Adrenal gland (tissue), 5 donors: ENCODE data around the gene MTX3.

Experiments used
- CTCF ChIP-seq, 6 experiments: fragments of 450-650 bp in 4 of 6; fragments of 200-600 bp in 2 of 6; sonication (generic) in 1 of 6; IDR thresholded peaks; 1 replicate in 5 of 6; 2 replicates in 1 of 6; pipeline versions ENCODE4 v1.5.1 to v1.8.0; 2016 to 2021; ENCODE audit warnings: antibody characterized with exemption in 6 of 6, mild to moderate bottlenecking in 2 of 6, moderate library complexity in 1 of 6
- POLR2A ChIP-seq, 2 donors: fragments of 450-650 bp; IDR thresholded peaks; one replicate each; pipeline ENCODE4 v1.6.1; 2017; ENCODE audit warnings: antibody characterized with exemption in 2 of 2, mild to moderate bottlenecking in 2 of 2, moderate library complexity in 1 of 2
- donor health status: DM: no; HTN: no; CAD: no.

DNA sequence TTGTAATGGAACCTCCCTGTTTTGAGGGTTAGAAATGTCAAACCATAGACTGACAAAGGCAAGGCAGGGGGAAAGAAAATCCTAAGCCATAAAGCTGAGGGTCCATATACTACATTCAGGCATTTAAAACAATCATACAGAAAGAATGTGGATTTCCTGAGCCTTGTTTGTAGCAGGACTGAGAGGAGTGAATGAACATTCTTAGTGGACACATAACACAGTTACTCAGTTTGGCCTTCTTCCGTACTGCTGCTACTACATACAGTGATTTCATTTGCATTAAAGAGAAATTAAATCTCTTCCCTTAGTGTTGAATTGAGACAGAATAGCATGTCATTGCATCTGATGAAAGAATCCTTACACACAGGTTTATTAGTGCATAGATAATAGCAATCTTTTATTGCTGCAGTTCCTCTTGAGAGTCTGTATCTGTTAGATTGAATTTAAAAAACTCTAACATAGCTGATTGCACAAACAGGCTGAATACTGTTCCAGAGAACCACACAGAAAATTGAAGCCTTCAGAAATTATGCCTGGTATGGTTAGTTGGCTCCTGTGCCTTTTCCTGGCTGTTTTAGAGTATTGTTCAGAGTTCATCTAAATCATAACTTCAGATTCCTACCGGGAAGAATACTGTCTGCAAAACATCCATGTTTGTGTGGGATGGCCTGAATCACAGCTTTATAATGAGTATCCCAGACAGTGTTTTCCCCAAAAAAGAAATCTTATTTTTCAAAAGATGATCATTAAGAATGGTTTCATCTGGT, 2.0 kb upstream of the MTX3 start:
- TF ChIP-seq POLR2A (IDR thresholded peaks at IDR 0.05): no peak
- no peak for TF ChIP-seq CTCF (IDR thresholded peaks at IDR 0.05)
